ENCODE results near the gene C10orf67.
"Not testable (repeated sequence)": the region's sequence is repeated elsewhere in the genome, so short reads cannot be mapped to it uniquely, and the experiment has no call there.

GRCh38 chr10:23252859-23253258 lies 91.7 kb downstream of the C10orf67 start:
- TF ChIP-seq, protein P1, sequence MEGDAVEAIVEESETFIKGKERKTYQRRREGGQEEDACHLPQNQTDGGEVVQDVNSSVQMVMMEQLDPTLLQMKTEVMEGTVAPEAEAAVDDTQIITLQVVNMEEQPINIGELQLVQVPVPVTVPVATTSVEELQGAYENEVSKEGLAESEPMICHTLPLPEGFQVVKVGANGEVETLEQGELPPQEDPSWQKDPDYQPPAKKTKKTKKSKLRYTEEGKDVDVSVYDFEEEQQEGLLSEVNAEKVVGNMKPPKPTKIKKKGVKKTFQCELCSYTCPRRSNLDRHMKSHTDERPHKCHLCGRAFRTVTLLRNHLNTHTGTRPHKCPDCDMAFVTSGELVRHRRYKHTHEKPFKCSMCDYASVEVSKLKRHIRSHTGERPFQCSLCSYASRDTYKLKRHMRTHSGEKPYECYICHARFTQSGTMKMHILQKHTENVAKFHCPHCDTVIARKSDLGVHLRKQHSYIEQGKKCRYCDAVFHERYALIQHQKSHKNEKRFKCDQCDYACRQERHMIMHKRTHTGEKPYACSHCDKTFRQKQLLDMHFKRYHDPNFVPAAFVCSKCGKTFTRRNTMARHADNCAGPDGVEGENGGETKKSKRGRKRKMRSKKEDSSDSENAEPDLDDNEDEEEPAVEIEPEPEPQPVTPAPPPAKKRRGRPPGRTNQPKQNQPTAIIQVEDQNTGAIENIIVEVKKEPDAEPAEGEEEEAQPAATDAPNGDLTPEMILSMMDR (IDR thresholded peaks at IDR 0.05): not testable (repeated sequence)
- TF ChIP-seq POLR2A (IDR thresholded peaks at IDR 0.05): not testable (repeated sequence)
